C4-2B (cell line): ENCODE results near the gene CTSE.

Experiments
- CTCF ChIP-seq: fragments of 450-650 bp; conservative IDR thresholded peaks from 2 replicates; pipeline ENCODE4 v1.5.1; 2017; ENCODE audit warnings: mild to moderate bottlenecking
- ZFX ChIP-seq: fragments of 450-650 bp; IDR thresholded peaks from 2 replicates; pipeline ENCODE4 v1.6.1; 2017

- TF ChIP-seq CTCF (no peak), ZFX (no peak)
Measured at GRCh38 chr1:206041640-206042039, 17.9 kb upstream of the CTSE start.
